Omental fat pad (tissue), 4 donors: ENCODE results near the gene ADIPOR1. TPM values are rescaled to one million over a fixed set of nuclear protein-coding genes. Genes with fewer than 3 reads are reported as not detected.

Experiments used
- ATAC-seq: fragments of 150-250 bp; one replicate; pipeline ENCODE4 v1.9.1; 2016; ENCODE audit warnings: mild to moderate bottlenecking, moderate library complexity; ENCODE audit not compliant: low FRiP score
- DNase-seq: peaks from one replicate; pipeline ENCODE4 v3.0.0-alpha.2; 2019; ENCODE audit warnings: low spot score
- total RNA-seq, 4 donors: library from RNA; depleted of rRNA; stranded (reverse); fragments of >200 nt; gene quantifications; one replicate each; pipeline ENCODE4 v1.1.0, GENCODE V29; 2016
- TF ChIP-seq, protein P1 (sequence below), 3 donors: fragments of 450-650 bp; IDR thresholded peaks; one replicate each; pipeline ENCODE4 v1.5.1; 2016 to 2017; ENCODE audit warnings: antibody characterized with exemption in 3 of 3, mild to moderate bottlenecking in 3 of 3, moderate library complexity in 2 of 3

ADIPOR1 gene
- total RNA-seq, 4 donors from 2014 or later: 79.0 to 117 (median 94.2) TPM

GRCh38 chr1:202959276-202959620 lies 1.1 kb upstream of the ADIPOR1 start:
- ATAC-seq (no peak), DNase-seq (no peak)
- TF ChIP-seq, protein P1, sequence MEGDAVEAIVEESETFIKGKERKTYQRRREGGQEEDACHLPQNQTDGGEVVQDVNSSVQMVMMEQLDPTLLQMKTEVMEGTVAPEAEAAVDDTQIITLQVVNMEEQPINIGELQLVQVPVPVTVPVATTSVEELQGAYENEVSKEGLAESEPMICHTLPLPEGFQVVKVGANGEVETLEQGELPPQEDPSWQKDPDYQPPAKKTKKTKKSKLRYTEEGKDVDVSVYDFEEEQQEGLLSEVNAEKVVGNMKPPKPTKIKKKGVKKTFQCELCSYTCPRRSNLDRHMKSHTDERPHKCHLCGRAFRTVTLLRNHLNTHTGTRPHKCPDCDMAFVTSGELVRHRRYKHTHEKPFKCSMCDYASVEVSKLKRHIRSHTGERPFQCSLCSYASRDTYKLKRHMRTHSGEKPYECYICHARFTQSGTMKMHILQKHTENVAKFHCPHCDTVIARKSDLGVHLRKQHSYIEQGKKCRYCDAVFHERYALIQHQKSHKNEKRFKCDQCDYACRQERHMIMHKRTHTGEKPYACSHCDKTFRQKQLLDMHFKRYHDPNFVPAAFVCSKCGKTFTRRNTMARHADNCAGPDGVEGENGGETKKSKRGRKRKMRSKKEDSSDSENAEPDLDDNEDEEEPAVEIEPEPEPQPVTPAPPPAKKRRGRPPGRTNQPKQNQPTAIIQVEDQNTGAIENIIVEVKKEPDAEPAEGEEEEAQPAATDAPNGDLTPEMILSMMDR (IDR thresholded peaks at IDR 0.05): no peak

- no peak for DNase-seq
- TF ChIP-seq, protein P1 (IDR thresholded peaks at IDR 0.05): no peak
- no peak for ATAC-seq
These were observed 598 bp upstream of the ADIPOR1 start for GRCh38 chr1:202958544-202959275.

DNA sequence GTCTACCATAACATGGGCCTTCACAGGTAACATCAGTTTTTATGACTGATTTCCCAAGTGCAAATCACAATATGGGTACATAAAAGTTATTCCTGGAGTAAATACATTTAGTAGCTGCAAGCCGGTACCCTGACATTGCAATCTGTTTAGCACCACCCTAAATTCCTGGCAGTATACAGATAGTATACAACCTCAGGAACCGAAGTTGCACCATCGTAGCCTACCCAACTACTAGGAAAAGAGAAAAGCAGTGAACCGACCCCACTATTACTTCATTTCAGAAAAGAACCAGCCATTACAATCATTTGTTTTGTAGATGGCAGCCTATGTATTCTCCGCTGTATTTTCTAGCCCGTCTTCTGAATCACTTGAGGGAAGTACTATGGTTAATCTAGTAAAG lies 1.1 kb downstream of the ADIPOR1 start:
- DNase-seq: no peak
- no peak for ATAC-seq
- TF ChIP-seq, protein P1 (IDR thresholded peaks at IDR 0.05): no peak

DNA sequence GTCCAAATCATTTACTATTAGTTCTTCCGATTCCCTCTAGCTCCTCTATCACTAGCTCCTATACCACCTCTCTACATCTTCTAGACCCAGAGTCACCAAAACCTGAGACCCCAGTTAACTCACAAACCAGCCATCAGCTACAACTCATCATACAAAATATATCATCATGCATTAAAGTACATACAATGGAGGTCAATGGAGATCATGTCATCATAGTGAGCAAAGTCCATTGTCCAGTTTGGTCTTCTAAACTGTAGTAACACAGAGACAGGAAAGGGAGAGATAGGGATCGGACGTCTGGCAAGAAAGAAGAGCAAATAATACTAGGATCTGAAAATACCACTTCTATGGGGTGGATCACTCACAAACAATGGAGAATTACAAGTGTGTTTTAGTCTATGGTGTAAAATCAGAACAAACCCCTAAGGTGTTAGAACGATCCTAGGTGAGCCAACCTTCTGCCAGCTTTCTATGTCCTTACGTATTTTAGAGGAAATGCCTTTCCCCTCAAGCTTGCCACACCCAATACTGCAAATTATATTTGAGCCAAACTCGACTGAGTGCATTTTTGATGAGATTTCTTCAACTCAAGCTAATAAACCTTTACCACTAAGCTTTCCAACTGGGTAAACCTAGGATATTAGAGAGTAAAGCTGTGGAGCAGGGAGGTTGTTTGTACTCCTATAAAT lies 3.9 kb downstream of the ADIPOR1 start:
- TF ChIP-seq, protein P1 (IDR thresholded peaks at IDR 0.05): no peak
- DNase-seq (no peak), ATAC-seq (no peak)

GRCh38 chr1:202953392-202953791 lies 4.7 kb downstream of the ADIPOR1 start:
- ATAC-seq (no peak), DNase-seq (no peak)
- TF ChIP-seq, protein P1 (IDR thresholded peaks at IDR 0.05): no peak

GRCh38 chr1:202952818-202953217 lies 5.3 kb downstream of the ADIPOR1 start:
- TF ChIP-seq, protein P1 (IDR thresholded peaks at IDR 0.05): no peak
- no peak for DNase-seq
- no peak for ATAC-seq

GRCh38 chr1:202952099-202952498 lies 6.0 kb downstream of the ADIPOR1 start:
- DNase-seq: no peak
- ATAC-seq: no peak
- TF ChIP-seq, protein P1 (IDR thresholded peaks at IDR 0.05): no peak
